Tibial artery (tissue), 4 donors: ENCODE data around the gene FOXRED2.
A peak's percentile ranks its signal among the peaks of the same experiment; 100 is the strongest.

Experiments used
- DNase-seq, 2 donors: peaks; one replicate each; pipeline ENCODE4 v3.0.0-alpha.2; 2019
- H3K27ac ChIP-seq, 2 donors: fragments of 200-600 bp; sonication (generic) in 1 of 2; 1 replicate in 1 of 2; 2 replicates in 1 of 2; pipeline ENCODE4 v1.5.1; 2018 to 2019; ENCODE audit warnings: mild to moderate bottlenecking in 1 of 2
- H3K27me3 ChIP-seq, 2 donors: fragments of 200-600 bp; sonication (generic) in 1 of 2; one replicate each; pipeline versions ENCODE4 v1.5.1 to v1.6.0; 2016 to 2019
- H3K36me3 ChIP-seq, 3 donors: fragments of 200-600 bp; sonication (generic) in 2 of 3; one replicate each; pipeline ENCODE4 v1.5.1; 2016 to 2019; ENCODE audit warnings: mild to moderate bottlenecking in 2 of 3
- H3K4me1 ChIP-seq, 4 donors: fragments of 200-600 bp; sonication (generic) in 2 of 4; 1 replicate in 3 of 4; 2 replicates in 1 of 4; pipeline ENCODE4 v1.5.1; 2016 to 2019
- H3K4me3 ChIP-seq, 2 donors: fragments of 200-600 bp; sonication (generic) in 1 of 2; 1 replicate in 1 of 2; 2 replicates in 1 of 2; pipeline ENCODE4 v1.5.1; 2018 to 2019; ENCODE audit warnings: mild to moderate bottlenecking in 2 of 2
- H3K9me3 ChIP-seq, 3 donors: fragments of 200-600 bp; sonication (generic) in 1 of 3; one replicate each; pipeline ENCODE4 v1.5.1; 2016 to 2019
- intact Hi-C: fragments of 100-400 bp; cut with DNase I; formaldehyde crosslinking; loops from one replicate; pipeline ENCODE4 v1.15.0; 2023; ENCODE audit warnings: low total_unique reads
- TF ChIP-seq, protein P1 (sequence below), 2 experiments: fragments of 200-600 bp in 1 of 2; fragments of 450-650 bp in 1 of 2; IDR thresholded peaks; one replicate each; pipeline ENCODE4 v1.5.1; 2017 to 2019; ENCODE audit warnings: antibody characterized with exemption in 2 of 2, mild to moderate bottlenecking in 1 of 2, moderate library complexity in 1 of 2

Gene FOXRED2

DNA sequence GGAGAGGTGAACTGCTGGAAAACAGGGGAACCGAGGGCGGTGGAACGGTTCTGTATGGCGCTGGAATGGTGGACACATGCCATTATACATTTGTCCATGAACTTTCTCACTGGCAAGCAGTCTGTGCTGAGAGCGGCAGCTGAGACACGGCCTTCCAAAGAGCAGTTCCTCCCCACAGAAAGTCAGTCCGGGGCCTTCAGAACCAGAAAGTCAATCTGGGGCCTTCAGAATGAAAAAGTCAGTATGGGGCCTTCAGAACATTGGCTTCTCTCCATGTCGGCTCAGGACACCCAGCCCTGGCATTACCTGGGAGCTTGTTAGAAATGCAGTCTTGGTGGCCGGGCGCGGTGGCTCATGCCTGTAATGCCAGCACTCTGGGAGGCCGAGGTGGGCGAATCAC is 34.2 kb downstream of the FOXRED2 start:
- intact Hi-C loops: loop anchor here (5.0 kb wide), 1 partner anchor 170 kb away; no protein-coding TSS in a partner anchor
- Histone ChIP-seq H3K27me3 (no peaks in the 10 kb centered on the region), H3K9me3 (no peaks in the 10 kb centered on the region), H3K4me3 (peak overlapping the region; percentile 42 to 44), H3K36me3 (peaks cover 30 to 68% (median 39%) of the 10 kb centered on the region in 3 donors), H3K27ac (peak overlapping the region; percentile 78 to 95), H3K4me1 (peaks cover 0 to 72% (median 37%) of the 10 kb centered on the region in 4 donors)
- TF ChIP-seq, protein P1, sequence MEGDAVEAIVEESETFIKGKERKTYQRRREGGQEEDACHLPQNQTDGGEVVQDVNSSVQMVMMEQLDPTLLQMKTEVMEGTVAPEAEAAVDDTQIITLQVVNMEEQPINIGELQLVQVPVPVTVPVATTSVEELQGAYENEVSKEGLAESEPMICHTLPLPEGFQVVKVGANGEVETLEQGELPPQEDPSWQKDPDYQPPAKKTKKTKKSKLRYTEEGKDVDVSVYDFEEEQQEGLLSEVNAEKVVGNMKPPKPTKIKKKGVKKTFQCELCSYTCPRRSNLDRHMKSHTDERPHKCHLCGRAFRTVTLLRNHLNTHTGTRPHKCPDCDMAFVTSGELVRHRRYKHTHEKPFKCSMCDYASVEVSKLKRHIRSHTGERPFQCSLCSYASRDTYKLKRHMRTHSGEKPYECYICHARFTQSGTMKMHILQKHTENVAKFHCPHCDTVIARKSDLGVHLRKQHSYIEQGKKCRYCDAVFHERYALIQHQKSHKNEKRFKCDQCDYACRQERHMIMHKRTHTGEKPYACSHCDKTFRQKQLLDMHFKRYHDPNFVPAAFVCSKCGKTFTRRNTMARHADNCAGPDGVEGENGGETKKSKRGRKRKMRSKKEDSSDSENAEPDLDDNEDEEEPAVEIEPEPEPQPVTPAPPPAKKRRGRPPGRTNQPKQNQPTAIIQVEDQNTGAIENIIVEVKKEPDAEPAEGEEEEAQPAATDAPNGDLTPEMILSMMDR (IDR thresholded peaks at IDR 0.05): no peak
- DNase-seq: no peak

DNA sequence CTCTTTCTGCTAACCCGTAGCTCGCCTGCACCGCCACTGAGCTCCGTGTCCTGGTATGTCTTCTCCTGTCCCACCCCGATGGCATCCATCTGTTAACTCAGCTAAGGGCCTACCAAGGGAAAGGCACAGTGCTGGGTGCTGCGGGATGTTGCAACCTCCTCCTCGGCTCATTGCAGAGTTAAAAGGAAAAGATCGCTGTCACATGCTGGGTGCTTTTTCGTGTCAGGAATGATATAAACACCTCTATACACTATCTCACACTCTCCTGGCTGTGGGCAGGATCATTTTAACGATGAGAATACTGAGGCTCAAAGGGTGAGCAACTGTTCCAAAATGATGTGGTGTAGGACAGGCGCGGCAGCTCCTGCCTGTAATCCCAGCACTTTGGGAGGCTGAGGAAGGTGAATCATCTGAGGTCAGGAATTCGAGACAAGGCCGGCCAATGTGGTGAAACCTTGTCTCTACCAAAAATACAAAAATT is 35.5 kb downstream of the FOXRED2 start:
- peak overlapping the region; percentile 78 to 95 for H3K27ac ChIP-seq
- peak in 1 of 2 donors; percentile 77 for DNase-seq
- H3K4me3 ChIP-seq: peak overlapping the region; percentile 42 to 44
- H3K4me1 ChIP-seq: peaks cover 0 to 85% (median 49%) of the 10 kb centered on the region in 4 donors
- H3K36me3 ChIP-seq: peaks cover 17 to 55% (median 26%) of the 10 kb centered on the region in 3 donors
- TF ChIP-seq, protein P1 (IDR thresholded peaks at IDR 0.05): no peak
- H3K9me3 ChIP-seq: no peaks in the 10 kb centered on the region
- intact Hi-C loops: loop anchor here (5.0 kb wide), 1 partner anchor 169 kb away; no protein-coding TSS in a partner anchor
- no peaks in the 10 kb centered on the region for H3K27me3 ChIP-seq

DNA sequence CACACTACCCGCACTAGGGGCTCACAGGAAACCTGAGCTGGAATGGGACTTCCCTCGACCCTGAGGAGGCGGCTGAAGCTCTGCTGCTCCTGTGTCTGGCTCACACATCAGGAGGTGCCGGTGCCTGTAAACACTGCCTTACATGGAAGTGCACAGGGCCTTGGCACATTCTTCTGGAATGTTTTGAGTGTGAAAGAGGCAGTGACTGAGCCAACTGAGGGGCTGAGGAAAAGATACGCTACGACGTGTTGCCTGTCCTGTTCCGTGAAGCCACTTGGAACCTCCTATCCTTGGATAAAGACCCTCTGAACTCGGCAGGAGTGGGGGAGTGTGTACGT is 35.9 kb downstream of the FOXRED2 start:
- H3K36me3 ChIP-seq: peaks cover 13 to 51% (median 22%) of the 10 kb centered on the region in 3 donors
- H3K4me1 ChIP-seq: peaks cover 0 to 90% (median 54%) of the 10 kb centered on the region in 4 donors
- H3K9me3 ChIP-seq: no peaks in the 10 kb centered on the region
- peak overlapping the region; percentile 42 to 44 for H3K4me3 ChIP-seq
- DNase-seq: peak in 1 of 2 donors; percentile 79
- H3K27ac ChIP-seq: peak overlapping the region; percentile 78 to 95
- no peaks in the 10 kb centered on the region for H3K27me3 ChIP-seq
- TF ChIP-seq, protein P1 (IDR thresholded peaks at IDR 0.05): no peak
- intact Hi-C loops: loop anchor here (5.0 kb wide), 1 partner anchor 169 kb away; no protein-coding TSS in a partner anchor

DNA sequence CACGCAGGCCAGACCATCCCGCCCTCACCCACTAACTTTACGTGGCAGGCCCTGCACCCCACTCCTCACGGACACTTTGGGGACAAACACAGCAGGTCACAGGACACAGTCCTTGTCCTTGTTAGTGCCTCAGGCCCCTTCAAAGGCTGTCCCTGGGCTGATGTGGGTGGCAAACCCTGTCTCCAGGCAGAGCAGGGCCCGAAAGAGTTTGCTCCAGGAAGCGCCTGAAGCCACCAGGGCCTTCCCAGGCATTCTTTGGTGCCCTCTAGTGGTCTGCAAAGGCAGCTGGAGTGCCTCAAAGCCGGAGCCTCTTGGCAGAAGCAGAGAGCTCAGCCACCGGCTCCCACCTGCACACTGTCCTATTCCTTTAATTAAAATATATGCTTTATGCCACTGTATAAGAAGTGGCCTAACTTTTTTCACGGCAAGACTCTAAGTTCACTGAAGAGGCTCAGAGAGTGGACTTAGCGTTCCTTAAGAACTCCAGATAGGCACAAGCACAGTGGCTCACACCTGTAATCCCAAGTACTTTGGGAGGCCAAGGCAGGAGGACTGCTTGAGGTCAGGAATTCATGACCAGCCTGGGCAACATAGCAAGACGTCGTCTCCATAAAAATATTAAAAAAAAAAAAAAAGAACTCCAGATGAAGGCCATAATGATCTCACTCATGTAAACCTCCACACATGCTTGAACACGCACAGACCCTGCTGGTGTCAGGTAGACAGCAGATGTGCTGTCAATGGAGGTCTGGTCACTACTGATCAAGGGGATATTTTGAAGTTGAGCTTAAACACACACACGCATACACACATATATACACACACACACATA is 36.5 kb downstream of the FOXRED2 start:
- Histone ChIP-seq H3K27ac (peak overlapping the region; percentile 78 to 95), H3K4me3 (peak overlapping the region; percentile 42 to 44), H3K36me3 (peaks cover 7 to 45% (median 16%) of the 10 kb centered on the region in 3 donors), H3K27me3 (no peaks in the 10 kb centered on the region), H3K9me3 (no peaks in the 10 kb centered on the region), H3K4me1 (peaks cover 0 to 95% (median 59%) of the 10 kb centered on the region in 4 donors)
- intact Hi-C loops: loop anchor here (5.0 kb wide), 1 partner anchor 168 kb away; no protein-coding TSS in a partner anchor
- DNase-seq: peak; percentile 73 to 92
- TF ChIP-seq, protein P1 (IDR thresholded peaks at IDR 0.05): peak; percentile 92 to 97

DNA sequence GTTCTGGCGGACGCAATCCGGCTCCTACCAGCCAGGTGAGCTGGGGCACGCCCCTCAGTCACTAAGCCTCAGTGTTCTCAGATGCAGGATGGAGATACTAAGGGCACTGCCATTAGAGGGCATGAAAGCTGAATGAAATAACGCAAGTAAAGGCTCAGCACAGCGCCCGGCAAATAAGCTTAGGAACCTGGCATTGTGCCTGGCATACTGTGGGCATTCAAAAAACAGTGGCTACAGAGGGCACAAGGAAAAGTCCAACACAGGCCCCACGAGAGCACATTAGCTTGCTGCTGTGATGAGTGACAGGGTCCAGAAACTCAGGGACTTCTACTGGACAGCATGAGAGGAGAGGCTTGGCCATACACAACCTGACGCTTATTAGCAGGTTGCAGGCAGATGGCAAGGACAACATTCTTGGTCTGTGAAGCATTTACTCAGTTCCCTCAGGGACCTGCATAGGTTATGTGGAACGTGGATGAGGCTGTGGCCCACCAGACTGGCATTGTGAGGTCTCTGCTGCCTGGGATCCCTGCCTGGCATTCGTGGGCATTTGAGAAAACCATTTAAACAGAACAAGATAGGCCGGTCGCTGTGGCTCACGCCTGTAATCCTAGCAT is 37.6 kb downstream of the FOXRED2 start:
- H3K4me3 ChIP-seq: no peak overlapping the region
- H3K27me3 ChIP-seq: no peaks in the 10 kb centered on the region
- intact Hi-C loops: loop anchor here (5.0 kb wide), 1 partner anchor 102 kb away; no protein-coding TSS in a partner anchor
- peaks cover 0 to 100% (median 71%) of the 10 kb centered on the region in 4 donors for H3K4me1 ChIP-seq
- peak in 1 of 2 donors; percentile 89 for DNase-seq
- H3K27ac ChIP-seq: peak overlapping the region; percentile 78 to 95
- peaks cover 0 to 33% (median 5%) of the 10 kb centered on the region in 3 donors for H3K36me3 ChIP-seq
- TF ChIP-seq, protein P1 (IDR thresholded peaks at IDR 0.05): no peak
- no peaks in the 10 kb centered on the region for H3K9me3 ChIP-seq
